NB4 (cell line): ENCODE results near the gene NOCT.
"Not testable (repeated sequence)": the region's sequence is repeated elsewhere in the genome, so short reads cannot be mapped to it uniquely, and the experiment has no call there.

Source experiments
- MYC ChIP-seq: IDR thresholded peaks from 2 replicates; pipeline ENCODE4 v1.6.1; 2011; ENCODE audit warnings: low read depth, low read length
- POLR2A ChIP-seq: IDR thresholded peaks from 2 replicates; pipeline ENCODE4 v1.6.1; 2011; ENCODE audit warnings: mild to moderate bottlenecking; ENCODE audit not compliant: insufficient read length; ENCODE audit errors: extremely low read depth
- TF ChIP-seq, protein P1 (sequence below): IDR thresholded peaks from one replicate; pipeline ENCODE4 v1.5.1; 2012; ENCODE audit warnings: low read depth, low read length

DNA sequence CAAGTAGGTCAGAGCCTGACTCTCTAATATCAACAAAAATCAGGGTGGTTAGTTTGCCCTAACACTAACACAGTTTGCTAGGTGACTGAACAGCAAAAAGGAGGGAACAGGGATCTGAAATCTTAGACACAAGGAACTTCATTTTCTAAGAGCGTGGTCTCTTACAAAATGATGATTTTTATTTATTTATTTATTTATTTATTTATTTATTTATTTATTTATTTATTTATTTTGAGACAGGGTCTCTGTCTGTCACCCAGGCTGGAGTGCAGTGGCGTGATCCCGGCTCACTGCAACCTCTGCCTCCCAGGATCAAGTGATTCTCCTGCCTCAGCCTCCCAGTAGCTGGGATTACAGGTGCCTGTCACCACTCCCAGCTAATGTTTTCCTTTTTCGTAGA is 11.9 kb upstream of the NOCT start:
- TF ChIP-seq POLR2A, MYC: not testable (repeated sequence)
- TF ChIP-seq, protein P1, sequence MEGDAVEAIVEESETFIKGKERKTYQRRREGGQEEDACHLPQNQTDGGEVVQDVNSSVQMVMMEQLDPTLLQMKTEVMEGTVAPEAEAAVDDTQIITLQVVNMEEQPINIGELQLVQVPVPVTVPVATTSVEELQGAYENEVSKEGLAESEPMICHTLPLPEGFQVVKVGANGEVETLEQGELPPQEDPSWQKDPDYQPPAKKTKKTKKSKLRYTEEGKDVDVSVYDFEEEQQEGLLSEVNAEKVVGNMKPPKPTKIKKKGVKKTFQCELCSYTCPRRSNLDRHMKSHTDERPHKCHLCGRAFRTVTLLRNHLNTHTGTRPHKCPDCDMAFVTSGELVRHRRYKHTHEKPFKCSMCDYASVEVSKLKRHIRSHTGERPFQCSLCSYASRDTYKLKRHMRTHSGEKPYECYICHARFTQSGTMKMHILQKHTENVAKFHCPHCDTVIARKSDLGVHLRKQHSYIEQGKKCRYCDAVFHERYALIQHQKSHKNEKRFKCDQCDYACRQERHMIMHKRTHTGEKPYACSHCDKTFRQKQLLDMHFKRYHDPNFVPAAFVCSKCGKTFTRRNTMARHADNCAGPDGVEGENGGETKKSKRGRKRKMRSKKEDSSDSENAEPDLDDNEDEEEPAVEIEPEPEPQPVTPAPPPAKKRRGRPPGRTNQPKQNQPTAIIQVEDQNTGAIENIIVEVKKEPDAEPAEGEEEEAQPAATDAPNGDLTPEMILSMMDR, result not testable (repeated sequence)
